Transverse colon (tissue), 3 donors: ENCODE data around the gene PKP4.

Source experiments
- CTCF ChIP-seq, 5 experiments: fragments of 200-600 bp in 3 of 5; fragments of 450-650 bp in 2 of 5; sonication (generic) in 3 of 5; IDR thresholded peaks; 1 replicate in 2 of 5; 2 replicates in 3 of 5; pipeline ENCODE4 v1.5.1; 2016 to 2017; ENCODE audit warnings: antibody characterized with exemption in 5 of 5, inconsistent platforms in 3 of 5, mild to moderate bottlenecking in 2 of 5, moderate library complexity in 1 of 5
- POLR2A ChIP-seq: fragments of 450-650 bp; IDR thresholded peaks from one replicate; pipeline ENCODE4 v1.6.1; 2016; ENCODE audit warnings: antibody characterized with exemption, mild to moderate bottlenecking, moderate library complexity

- TF ChIP-seq CTCF (IDR thresholded peaks at IDR 0.05) (no peak), POLR2A (no peak)
These were observed 114.1 kb downstream of the PKP4 start for GRCh38 chr2:158570869-158571268.
